Heart left ventricle (tissue), 16 donors: Measurements from ENCODE around the gene POLR2J. TPM values are rescaled to one million over a fixed set of nuclear protein-coding genes. Genes with fewer than 3 reads are reported as not detected.

Source experiments
- ATAC-seq, 4 donors: fragments of 200-7000 bp; cut with Tn5 transposase; one replicate each; pipeline ENCODE4 v1.9.1; 2020 to 2022; ENCODE audit warnings: moderate library complexity in 4 of 4, mild to moderate bottlenecking in 3 of 4, moderate number of reproducible peaks in 1 of 4
- DNase-seq, 5 donors: peaks; one replicate each; pipeline ENCODE4 v3.0.0-alpha.2; 2020
- H3K27ac ChIP-seq, 12 donors: fragments of 200-600 bp; sonication (generic) in 4 of 12; one replicate each; pipeline versions ENCODE4 v1.5.0 to v1.8.0; 2016 to 2022; ENCODE audit warnings: mild to moderate bottlenecking in 2 of 12
- H3K27me3 ChIP-seq, 9 donors: fragments of 200-600 bp; sonication (generic) in 2 of 9; one replicate each; pipeline versions ENCODE4 v1.5.1 to v1.8.0; 2016 to 2022; ENCODE audit warnings: mild to moderate bottlenecking in 3 of 9
- H3K36me3 ChIP-seq, 9 donors: fragments of 200-600 bp; sonication (generic) in 2 of 9; one replicate each; pipeline versions ENCODE4 v1.5.0 to v1.8.0; 2018 to 2022; ENCODE audit warnings: mild to moderate bottlenecking in 2 of 9
- H3K4me1 ChIP-seq, 12 donors: fragments of 200-600 bp; sonication (generic) in 4 of 12; one replicate each; pipeline versions ENCODE4 v1.5.0 to v1.8.0; 2016 to 2022; ENCODE audit warnings: mild to moderate bottlenecking in 3 of 12
- H3K4me3 ChIP-seq, 12 donors: fragments of 200-600 bp; sonication (generic) in 4 of 12; one replicate each; pipeline versions ENCODE4 v1.5.0 to v1.8.0; 2017 to 2022; ENCODE audit warnings: mild to moderate bottlenecking in 9 of 12, moderate library complexity in 4 of 12
- H3K9me3 ChIP-seq, 12 donors: fragments of 200-600 bp; sonication (generic) in 4 of 12; one replicate each; pipeline versions ENCODE4 v1.5.0 to v1.8.0; 2016 to 2022; ENCODE audit warnings: mild to moderate bottlenecking in 1 of 12
- POLR2A ChIP-seq, 2 donors: fragments of 450-650 bp; IDR thresholded peaks; one replicate each; pipeline ENCODE4 v1.6.1; 2017; ENCODE audit warnings: antibody characterized with exemption in 2 of 2, mild to moderate bottlenecking in 2 of 2, moderate library complexity in 2 of 2
- WGBS, 4 donors: extraction: QIAGEN DNeasy Blood & Tissue Kit in 2 of 4; methylation state at CpG; one replicate each; pipeline versions ENCODE4 v1.1.5 to v1.1.7; 2013 to 2018; 5-methylcytosine and 5-hydroxymethylcytosine counted together
- intact Hi-C, 10 donors: fragments of 100-400 bp; cut with DNase I; formaldehyde crosslinking; loops; one replicate each; pipeline versions ENCODE4 v1.11.1 to v1.14.2; 2022
- polyA plus RNA-seq, 2 donors: library from polyadenylated mRNA; stranded (reverse); fragments of 200-250 nt; gene quantifications; one replicate each; pipeline ENCODE4 v1.2.3, GENCODE V29; 2013
- total RNA-seq, 9 donors: library from RNA; depleted of rRNA in 2 of 9; stranded (reverse); fragments of >200 nt in 2 of 9; fragmentation: NEBNext Ultra II Directional in 3 of 9; extraction: Animal tissue kit (Norgen Biotek cat#: 25700) in 3 of 9; gene quantifications; one replicate each; pipeline versions ENCODE4 v1.1.0 to v1.2.4, GENCODE V29; 2016 to 2023
- TF ChIP-seq, protein P1 (sequence below), 12 donors: fragments of 200-600 bp; sonication (generic) in 4 of 12; IDR thresholded peaks; one replicate each; pipeline versions ENCODE4 v1.5.0 to v1.8.0; 2018 to 2022; ENCODE audit warnings: antibody characterized with exemption in 12 of 12, mild to moderate bottlenecking in 5 of 12
- donor health status: ischemic (EF 13 %, LVEDD 7.1; RV severe dilation, severe dysfunction).
- donor health status: healthy with polysubstance abuse.
- donor health status: DM: no; HTN: yes; CAD: no.
- donor health status: DM: no; HTN: no; CAD: no.
- donor health status: ischemic (EF 25% LVEDD 6.9; RV normal size, moderate dysfunction).
- donor health status: ischemic (EF 25% LVEDD 5.7; RV mildly dilated, moderate dysfunction).
- donor health status: healthy.
- donor health status: DM: yes; HTN: yes; CAD: no.
- donor health status: ischemic (EF 35%, LVEDD 5.7; RV mildly dilated, moderate dysfunction).
- donor health status: nonischemic (EF 11% LVEDD 7.7; RV severe dilation, severe dysfunction).
- donor health status: DM: yes; HTN: yes; CAD: no.
- donor health status: PGD.
- donor health status: ischemic (EF 29% LVEDD 5.4; RV normal size, mild dysfunction).
- donor health status: nonischemic (EF 23%, LVEDD 6.1; RV moderate dilation, normal function).

The POLR2J gene
- total and polyA plus RNA-seq, 11 donors, result 34.4 to 227 (median 51.0) TPM

DNA sequence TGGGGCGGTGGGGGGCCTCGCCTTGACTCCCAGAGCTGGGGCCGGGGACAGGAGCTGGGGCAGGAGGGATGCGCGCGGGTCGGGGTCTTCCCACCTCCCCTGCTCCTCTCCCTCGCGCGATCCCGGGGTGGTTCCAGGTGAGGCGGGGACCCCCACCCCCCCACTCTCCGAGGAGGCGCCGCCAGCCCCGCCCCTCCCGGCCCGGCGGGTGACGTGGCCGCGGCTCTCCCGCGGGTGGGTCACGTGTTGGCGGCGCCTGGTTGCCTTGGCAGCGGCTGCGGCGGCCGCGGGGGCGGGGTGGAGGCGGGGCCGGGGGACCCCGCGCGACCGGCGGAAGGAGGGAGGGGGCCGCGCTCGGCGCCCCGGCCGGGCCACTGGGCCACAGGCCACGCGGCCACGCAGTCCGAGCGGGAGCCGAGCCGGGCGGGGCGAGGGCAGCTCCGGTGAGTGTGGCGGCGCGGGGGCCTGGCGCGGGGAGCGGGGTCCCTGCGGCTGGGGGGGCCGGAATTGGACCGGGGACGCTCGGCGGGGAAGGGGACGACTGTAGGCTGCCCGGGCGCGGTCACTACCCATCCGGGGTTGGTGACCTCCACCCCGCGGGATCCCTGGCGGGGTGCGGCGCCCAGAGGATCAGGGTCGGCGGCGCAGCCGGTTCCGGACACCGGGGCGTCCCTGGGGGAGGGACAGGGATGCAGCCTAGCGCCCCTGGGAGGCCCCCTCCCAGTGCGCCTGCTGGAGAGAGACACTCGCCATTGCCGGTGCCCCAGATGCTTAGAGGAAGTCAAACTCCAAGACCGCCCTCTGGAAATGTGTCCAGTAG lies 45.3 kb downstream of the POLR2J start, which contains the start of gene ORAI2:
ORAI2 (plus strand) TSS at position 357 of the 820 bp plus-strand sequence. CDS start 5,382 bp downstream, outside the sequence.
- Histone ChIP-seq H3K36me3 (peaks cover 0 to 10% (median 0%) of the 10 kb centered on the region in 9 donors), H3K9me3 (no peaks in the 10 kb centered on the region), H3K4me1 (peaks cover 0 to 44% (median 5%) of the 10 kb centered on the region in 12 donors), H3K4me3 (peak within 1 kb of the TSS; percentile 73 to 95 (median 86)), H3K27ac (peak within 1 kb of the TSS in 11 of 12 donors; percentile 54 to 84 (median 69)), H3K27me3 (no peaks in the 10 kb centered on the region)
- intact Hi-C loops, result loop anchor here in 1 of 10 donors (1.0 kb wide), 1 partner anchor 37 kb away; the partner anchor contains the start of gene PRKRIP1
- DNase-seq (peak; percentile 82 to 93 (median 86)), ATAC-seq (peak; percentile 27 to 86 (median 80))
- TF ChIP-seq, protein P1, sequence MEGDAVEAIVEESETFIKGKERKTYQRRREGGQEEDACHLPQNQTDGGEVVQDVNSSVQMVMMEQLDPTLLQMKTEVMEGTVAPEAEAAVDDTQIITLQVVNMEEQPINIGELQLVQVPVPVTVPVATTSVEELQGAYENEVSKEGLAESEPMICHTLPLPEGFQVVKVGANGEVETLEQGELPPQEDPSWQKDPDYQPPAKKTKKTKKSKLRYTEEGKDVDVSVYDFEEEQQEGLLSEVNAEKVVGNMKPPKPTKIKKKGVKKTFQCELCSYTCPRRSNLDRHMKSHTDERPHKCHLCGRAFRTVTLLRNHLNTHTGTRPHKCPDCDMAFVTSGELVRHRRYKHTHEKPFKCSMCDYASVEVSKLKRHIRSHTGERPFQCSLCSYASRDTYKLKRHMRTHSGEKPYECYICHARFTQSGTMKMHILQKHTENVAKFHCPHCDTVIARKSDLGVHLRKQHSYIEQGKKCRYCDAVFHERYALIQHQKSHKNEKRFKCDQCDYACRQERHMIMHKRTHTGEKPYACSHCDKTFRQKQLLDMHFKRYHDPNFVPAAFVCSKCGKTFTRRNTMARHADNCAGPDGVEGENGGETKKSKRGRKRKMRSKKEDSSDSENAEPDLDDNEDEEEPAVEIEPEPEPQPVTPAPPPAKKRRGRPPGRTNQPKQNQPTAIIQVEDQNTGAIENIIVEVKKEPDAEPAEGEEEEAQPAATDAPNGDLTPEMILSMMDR (IDR thresholded peaks at IDR 0.05), result no peak
- peak in 1 of 2 donors; percentile 30 for TF ChIP-seq POLR2A (IDR thresholded peaks at IDR 0.05)
- WGBS, 4 donors, result 0 to 1% (median 1%) methylated on average over 21 to 90 of the region's 90 CpGs

DNA sequence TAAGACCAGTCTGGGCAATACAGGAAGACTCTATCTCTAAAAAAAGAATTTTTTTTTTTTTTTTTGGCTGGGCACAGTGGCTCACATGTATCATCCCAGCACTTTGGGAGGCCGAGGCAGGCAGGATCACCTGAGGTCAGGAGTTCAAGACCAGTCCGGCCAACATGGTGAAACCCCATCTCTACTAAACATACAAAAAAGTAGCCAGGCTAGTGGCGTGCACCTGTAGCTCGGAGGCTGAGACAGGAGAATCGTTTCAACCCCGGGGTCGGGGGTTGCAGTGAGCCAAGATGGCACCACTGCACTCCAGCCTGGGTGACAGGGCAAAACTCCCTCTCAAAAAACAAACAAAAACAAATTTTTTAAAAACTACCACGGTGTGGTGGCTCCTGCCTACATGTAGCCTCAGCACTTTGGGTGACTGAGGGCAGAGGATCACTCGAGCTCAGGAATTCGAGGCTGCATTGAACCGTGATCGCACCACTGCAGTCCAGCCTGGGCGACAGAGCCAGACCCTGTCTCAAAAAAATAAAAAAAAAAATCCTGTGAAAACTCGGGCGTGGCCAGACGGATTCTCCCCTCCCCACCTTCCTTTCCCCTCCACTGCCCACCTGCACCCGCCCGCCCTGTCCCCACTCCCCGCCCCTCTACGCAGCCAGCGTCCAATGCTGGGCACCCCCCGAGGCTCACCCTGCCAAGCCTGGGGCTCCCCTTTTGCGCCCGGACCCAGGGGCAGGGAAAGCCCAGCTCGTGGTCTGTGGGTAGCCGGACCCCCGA lies 46.1 kb downstream of the POLR2J start:
- DNase-seq (no peak), ATAC-seq (peak in 2 of 4 donors; percentile 18 to 21)
- Histone ChIP-seq H3K36me3 (peaks cover 0 to 10% (median 1%) of the 10 kb centered on the region in 9 donors), H3K27me3 (no peaks in the 10 kb centered on the region), H3K27ac (peak overlapping the region in 9 of 12 donors; percentile 35 to 83 (median 60)), H3K4me3 (peak overlapping the region in 11 of 12 donors; percentile 73 to 95 (median 86)), H3K4me1 (peaks cover 0 to 46% (median 5%) of the 10 kb centered on the region in 12 donors), H3K9me3 (no peaks in the 10 kb centered on the region)
- 37 to 54% (median 45%) methylated on average over 19 to 27 of the region's 27 CpGs for WGBS, 4 donors
- intact Hi-C loops, result loop anchor here in 1 of 10 donors (1.0 kb wide), 1 partner anchor 36 kb away; the partner anchor contains the start of gene PRKRIP1
- TF ChIP-seq, protein P1 (IDR thresholded peaks at IDR 0.05), result no peak
- TF ChIP-seq POLR2A (IDR thresholded peaks at IDR 0.05), result no peak

DNA sequence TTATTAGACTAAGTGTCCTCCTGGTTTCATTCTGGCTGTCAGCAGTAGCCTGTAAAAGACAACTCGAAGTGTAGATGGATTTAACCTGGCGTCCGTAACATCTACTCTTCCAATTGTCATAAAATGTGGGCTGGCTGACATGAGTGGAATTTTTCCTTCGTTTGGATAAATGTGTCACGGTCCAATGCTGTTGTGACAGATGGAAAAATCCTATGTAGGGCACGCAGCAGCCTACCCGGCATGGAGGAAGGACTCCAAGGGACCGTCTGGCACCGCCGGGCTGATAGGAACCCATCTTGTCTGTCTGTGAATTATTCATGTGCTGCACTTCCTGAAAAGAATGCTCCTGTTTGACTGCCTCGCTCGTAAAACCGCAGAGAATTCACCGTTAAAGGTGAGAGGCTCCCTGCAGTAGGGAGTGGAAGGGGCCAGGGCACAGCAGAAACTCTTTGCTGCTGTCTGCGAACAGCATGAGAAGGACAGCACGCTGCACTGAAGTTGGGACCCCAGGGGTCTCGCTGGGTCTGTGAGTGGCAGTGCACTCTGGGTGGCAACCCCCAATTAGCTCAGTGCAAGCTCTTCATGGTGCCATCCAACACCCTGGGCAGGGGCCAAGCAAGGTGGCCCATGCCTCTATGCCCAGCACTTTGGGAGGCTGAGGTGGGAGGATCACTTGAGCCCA lies 47.0 kb downstream of the POLR2J start:
- TF ChIP-seq POLR2A (IDR thresholded peaks at IDR 0.05), result no peak
- TF ChIP-seq, protein P1 (IDR thresholded peaks at IDR 0.05), result no peak
- 50 to 78% (median 60%) methylated on average over 17 of the region's 17 CpGs for WGBS, 4 donors
- Histone ChIP-seq H3K27ac (peak overlapping the region in 3 of 12 donors; percentile 10 to 83 (median 30)), H3K27me3 (no peaks in the 10 kb centered on the region), H3K4me1 (peaks cover 0 to 55% (median 5%) of the 10 kb centered on the region in 12 donors), H3K4me3 (peak overlapping the region in 1 of 12 donors; percentile 15), H3K9me3 (no peaks in the 10 kb centered on the region), H3K36me3 (peaks cover 0 to 15% (median 9%) of the 10 kb centered on the region in 9 donors)
- no peak for ATAC-seq
- intact Hi-C loops, result no loop called here
- DNase-seq, result no peak
